ENCODE measurements around the gene LDB2.

The LDB2 gene

DNA sequence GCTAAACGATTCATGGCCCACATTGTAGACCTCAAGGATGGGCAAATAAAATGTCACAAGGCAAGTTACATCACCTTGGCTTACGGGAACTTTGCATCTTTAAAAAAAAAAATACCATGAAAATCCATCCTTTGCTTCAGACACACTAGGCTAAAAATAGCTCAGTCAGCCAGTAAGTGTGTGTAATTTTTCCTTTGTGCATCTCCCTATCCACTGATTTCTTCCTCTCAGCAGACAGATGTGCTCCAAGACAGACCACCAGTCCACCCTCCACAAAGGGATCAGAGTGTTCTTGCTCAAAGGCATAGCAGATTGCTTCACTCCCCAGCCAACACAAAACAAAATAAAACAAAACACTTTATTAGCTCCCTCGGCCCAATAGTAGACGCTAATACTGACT lies 14.6 kb downstream of the LDB2 start:
- no peak for DNase-seq

DNA sequence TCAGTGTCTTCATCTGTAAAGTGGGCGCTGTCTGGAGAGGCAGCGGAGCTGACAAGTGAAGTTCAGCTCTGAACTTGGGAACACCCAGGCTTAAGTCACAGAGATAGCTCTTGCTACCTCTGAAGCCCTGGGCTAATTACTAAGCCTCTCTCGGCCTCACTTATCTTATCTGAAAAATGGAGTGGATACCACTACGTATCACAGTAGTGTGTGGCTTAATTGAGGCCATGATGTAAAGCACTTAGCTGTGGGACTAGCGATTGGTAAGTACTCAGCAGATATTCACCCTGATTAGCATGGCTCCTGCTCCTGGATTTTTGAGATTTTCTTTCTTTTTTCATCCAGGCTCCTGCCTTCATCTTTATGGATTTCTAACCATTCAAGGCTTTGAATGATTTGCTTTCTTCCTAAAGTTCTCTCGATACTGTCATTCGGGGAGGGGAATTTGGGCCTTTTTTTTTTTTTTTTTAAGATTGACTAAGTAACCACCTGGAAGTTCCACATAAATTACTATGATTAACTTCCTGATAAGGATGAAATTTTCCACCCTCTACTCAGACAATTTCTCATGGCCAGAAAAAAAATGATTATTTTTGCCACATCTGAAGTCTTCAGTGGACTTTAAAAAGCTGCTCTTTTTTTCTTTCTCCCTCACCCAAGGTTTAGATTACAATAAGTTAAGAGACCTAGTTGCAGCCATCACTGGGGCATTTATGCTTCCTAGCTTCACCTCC lies 17.1 kb downstream of the LDB2 start:
- DNase-seq = no peak

DNA sequence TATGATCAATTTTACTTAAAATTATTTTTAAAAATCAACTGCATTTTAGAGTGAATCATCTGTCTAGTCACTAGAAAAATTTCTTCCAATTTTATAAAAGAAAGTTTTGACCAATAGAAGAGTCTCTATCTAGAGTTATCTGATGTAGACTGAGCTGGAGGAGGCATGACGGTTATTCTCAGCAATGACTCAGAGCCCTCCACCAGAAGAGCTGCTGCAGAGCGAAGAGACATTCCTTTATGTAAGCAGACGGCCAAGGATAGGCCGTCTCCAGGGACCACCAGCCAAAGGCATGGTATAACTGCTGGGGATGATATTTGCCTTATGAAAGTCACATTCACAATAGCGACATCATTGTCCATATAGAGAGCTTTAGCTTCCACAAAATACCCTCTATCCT lies 23.0 kb downstream of the LDB2 start:
- no peak for DNase-seq

DNA sequence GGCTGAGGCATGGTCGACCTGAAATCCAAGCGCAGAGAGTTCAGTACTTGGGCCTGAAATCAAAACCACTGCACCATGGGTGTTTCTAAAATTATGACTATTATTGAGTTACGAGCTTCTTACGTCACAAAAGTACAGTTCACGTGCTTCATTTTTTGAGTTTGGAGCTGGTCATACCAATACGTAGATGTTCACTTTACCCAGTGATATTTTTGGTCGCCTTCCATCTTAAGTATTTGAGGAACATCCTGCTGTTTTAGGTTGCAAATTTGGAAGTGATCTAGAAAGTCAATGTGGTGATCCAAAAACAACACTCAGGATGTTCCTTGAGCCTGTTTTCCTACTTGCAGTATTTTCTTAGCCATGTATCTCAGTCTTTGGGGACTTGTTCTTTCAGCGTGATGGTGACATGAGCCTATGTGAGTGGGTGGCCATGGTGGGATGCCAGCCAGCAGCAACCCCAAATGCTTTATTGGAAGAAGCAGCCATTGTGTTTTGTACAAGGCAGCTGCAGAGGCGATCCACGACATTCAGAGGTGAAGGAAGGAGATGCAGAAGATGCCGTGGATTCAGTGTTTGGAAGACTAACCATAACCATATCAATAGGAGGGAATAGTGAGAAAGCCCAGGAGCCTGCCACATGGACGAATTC lies 28.7 kb downstream of the LDB2 start:
- DNase-seq = no peak

DNA sequence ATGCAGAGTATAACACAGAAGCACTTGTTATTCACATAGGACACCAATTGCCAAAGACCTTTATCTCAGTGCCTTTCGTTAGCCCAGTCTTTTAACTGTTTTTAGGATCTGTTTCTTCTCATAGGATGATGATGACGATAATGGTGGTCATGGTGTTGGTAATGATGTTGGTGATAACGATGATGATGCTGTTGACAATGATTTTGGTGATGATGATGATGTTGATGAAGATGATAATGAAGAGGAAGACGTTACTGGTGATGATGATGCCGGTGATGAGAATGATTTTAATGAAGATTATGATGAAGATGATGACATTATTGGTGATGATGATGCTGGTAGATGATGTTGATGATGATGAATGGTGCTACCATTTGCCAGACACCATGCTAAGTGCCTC lies 29.8 kb downstream of the LDB2 start:
- no peak for DNase-seq

DNA sequence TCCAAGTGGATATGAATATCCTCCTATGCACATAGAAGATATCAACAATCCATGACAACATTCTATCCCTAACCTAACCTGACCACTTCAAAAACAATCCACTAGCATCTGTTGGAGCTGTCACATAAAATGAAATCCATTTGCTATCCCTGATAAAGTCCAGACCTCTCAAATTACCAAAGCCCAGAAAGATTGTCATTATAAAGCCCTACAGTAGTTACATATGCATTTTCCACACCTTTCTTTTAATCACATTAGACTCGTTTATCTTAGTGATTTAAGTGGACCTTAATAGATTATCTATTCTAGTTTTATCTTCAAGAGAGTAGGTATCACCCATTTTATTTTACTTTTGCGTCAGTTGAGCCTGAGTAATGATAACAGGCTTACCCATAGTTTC lies 30.6 kb downstream of the LDB2 start:
- no peak for DNase-seq

DNA sequence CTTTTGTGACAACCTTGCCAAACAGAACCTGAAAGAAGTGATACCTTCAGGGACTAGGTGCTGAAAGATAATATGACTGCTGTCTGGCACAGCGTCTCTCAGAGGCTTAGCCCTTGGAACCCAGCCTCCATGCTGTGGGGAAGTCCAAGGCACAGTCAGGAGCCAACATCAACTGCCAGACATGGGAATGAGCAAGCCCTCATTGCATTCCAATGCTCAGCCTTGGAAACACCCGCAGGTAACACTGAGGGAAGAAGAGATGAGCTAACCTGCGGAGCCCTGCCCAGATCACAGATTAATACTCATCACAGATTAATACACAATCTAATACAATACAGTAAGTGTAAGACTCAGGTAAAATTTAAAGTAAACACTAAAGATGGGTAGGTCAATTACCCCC lies 31.5 kb downstream of the LDB2 start:
- DNase-seq = no peak

DNA sequence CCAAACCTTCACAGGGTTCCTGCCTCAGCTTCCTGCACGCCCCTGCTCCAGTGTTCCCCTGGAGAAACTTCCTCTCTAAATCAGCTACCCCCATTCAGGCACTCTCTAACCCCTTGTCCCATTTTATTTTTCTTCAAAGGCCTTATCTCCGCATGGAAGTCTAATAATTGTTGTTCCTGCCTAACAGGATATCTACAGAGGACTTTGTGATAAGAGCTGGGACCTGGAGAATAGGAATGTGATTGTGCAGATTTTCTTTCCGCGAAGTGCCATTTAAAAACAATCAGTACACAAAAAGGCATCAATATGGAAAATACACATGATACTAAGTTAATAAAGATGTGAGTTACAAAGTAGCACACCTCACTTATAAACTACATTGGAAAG lies 32.6 kb downstream of the LDB2 start:
- no peak for DNase-seq

DNA sequence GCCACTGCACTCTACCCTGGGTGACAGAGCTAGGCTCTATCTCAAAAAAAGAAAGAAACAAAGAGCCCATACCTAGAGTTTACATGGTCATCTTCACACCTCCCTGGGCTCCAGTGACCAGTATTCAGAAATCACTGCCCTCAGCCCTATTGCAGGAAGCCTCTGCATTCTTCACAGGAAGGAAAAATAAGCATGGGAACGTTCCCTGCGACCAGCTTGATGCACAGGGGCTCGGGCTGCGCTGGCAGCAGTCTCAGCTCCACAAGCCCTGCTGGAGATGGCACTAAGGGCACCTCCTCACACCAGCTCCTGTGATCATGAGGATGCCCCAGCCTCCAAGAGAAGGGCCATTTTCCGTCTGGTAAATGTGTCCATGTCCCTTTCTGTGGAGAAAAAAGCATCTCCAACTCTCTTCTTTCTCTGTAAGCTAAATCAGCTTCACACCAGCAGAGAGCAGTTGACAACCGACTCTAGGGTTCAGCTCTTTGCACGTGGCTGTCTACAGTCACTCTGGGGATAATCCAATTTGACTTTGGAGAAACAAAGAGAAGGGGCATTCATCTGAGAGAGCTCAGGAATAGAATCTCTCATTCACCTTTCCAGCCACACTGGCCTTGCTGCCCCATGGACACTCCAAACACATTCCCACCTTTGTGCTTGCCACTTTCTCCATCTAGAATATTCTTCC lies 33.1 kb downstream of the LDB2 start:
- DNase-seq = no peak

DNA sequence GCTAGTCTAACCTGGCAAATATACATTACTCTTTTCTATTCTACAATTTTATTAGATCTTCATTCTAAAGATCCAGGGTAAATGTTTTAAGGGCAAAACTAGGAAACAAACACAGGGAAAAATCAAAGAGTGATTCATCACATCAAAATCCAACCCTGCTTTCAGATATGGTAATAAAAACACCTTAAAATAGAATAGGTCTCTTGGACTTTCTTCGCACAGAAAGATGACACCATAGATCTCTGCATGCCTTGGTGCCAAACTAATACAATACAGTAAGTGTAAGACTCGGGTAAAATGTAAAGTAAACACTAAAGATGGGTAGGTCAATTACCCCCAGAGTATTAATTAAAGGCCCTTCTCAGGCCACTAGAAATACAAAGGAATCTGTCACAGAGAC lies 34.2 kb downstream of the LDB2 start:
- DNase-seq = no peak

DNA sequence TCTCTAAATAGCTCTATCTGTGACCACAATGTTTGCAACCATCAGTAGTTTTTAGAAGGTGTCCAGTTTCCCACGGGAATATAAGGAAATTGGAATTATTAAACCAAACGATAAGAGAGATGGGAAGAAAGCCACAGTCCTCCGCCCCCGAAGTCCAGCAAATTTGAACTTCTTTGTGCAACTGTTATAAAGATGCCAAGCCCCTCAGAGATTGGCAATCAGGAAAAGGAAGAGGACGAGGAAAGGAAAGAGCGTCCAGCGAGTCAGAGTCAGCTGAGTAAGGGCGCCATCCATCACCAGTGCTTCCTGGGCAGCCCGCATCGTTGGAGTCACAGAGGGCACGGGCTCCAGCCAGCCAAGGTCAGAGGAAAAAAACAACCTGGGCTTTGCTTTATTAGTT lies 35.7 kb downstream of the LDB2 start:
- DNase-seq = no peak

DNA sequence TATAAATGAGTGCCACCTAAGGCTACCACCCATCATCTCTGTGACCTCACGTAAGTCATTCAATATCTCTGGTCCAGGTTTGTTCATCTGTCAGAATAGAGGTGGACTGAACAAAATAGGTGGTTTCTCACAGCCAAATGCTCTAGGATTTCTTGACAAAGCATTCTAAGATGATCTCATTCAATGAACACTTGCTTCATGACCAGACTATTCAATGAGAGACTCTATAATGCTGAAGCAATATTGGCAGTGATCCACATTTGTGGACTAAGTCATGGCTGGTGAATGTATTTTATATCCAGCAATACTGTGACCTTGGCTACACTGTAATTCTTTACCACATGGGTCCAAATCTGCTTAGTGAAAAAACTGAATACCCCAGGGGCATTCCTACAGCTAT lies 37.9 kb downstream of the LDB2 start:
- no peak for DNase-seq

DNA sequence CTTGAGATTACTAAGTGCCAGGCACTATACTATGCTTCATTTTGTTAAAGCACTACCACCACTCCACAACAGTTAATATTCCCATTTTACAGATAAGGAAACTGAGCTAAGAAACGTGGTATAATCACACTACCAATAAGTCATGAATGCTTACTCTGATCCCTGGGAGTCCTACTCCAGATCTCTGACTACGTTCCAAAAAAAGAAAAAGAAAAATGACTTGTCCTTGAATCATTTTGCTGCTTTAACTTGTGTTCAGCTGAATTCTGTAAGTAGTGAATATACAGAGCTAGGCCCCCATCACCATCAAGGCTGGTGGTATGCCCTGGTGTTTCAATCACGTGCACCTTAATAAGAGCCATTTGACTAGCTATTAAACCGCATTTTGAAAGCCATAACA lies 39.4 kb downstream of the LDB2 start:
- no peak for DNase-seq

DNA sequence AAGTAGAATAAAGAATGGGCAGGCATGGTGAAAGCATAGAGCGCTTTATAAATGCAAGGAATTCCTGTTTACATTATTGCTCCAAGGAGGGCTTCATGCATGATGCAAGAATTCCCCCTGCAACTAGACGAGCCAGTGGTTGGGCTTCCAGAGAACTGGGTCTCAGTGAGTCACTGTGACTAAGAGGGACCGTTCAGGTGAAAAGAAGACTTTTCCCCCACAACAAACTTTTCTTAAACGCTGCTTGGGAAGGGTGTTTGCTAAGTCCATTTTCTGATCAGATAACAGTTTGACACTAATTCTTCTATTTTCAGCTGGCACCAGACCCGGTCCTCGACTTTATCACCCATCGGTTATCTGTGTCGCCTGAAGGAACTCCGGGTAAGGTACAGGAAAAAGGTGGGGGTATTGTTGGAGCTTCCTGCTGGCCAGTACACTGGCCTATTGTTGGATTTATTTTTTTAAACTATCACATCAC lies 40.1 kb downstream of the LDB2 start:
- no peak for DNase-seq

DNA sequence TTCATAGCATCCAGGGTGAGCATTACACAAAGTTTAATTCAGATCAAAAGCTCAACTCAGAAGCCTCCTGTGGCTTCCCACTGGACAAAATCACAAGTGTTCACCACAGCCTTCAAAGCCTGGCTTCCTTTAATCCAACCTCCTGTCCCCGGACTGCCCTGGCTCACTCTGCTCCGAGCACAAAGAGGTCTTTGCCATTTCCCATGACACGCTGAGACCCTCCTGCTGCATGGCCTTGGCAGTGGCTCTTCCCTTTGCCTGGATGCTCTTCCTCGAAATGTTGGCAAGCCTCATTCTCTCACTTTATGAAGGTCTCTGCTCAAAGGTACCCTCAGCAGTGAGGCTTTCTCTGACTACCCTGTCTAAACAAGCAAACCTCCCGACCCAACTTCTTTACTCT lies 41.0 kb downstream of the LDB2 start:
- no peak for DNase-seq

DNA sequence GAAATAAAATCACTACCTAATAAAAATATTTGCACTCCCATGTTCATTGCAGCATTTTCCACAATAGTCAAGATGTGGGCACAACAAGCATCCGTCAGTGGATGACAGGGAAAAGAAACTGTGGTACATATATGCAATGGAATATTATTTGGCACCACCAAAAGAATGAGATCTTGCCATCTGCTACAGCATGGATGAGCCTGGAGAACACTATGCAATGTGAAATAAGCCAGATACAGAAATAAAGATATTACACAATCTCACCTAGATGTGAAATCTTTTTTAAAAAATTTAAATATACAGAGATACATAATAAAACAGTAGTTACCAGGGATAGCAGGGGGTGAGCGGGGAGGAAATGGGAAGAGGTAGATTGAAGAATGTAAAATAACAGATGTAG lies 44.8 kb downstream of the LDB2 start:
- DNase-seq = no peak

DNA sequence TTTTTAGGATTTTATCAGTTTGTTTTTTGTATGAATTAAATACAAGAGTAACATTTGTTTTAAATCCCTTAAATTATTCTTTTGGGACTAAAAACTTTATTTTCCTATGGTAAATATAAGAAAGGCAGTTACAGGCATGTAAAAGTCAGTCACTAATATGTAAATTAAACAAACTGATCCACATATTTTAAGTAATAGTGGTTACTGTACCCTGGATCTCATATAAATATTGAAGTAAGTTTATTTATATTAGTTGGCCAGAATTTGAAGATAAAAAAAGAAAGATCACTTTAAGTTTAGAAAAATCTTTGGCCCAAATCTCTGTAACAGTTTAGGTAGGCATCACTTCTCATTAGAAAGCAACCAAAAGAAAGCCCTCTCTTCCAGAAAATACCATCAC lies 45.8 kb downstream of the LDB2 start:
- DNase-seq = no peak

DNA sequence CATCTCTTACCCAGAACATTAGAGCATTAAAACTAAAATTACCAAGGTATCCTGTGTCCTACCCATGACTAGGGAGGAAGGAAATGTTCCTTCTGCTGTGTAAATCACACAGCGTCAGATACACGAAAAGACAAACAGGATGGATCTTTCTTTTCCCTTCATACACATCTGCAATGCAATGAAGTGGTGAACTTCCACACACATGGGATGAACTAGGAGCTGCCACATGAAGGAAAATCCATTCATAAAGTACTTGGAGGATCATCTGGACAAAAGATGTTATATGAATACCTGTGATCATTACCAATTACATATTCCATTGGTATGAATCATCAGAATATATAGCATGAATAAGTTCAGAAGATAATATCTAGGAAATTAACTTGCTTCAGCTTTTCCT lies 46.2 kb downstream of the LDB2 start:
- no peak for DNase-seq

DNA sequence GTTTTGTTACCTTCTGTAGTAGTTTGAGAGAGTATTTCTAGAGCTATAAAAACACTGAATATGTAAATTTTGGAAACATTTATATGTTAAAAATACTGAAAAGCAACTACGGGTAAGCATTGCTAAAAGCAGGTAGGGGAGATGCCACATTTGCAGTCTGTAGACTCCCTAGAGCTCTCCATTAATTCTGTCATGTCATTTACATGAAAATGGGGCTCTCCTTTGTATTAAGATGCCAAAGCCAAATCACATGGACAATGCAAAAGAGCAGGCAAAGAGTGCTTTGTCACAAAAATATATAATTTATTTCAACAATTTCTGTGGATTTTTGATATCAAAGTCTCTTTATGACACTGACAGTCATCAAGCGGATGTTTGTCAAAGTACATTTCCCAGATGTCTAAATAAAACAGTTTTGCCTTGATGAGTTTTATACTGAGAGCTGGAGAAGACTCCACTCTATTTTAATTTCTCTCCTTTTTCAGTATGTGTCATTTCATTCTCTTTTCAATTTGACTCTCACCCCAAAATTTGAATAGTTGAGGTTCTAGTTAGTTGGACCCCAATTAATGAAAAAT lies 51.8 kb downstream of the LDB2 start:
- DNase-seq = no peak

DNA sequence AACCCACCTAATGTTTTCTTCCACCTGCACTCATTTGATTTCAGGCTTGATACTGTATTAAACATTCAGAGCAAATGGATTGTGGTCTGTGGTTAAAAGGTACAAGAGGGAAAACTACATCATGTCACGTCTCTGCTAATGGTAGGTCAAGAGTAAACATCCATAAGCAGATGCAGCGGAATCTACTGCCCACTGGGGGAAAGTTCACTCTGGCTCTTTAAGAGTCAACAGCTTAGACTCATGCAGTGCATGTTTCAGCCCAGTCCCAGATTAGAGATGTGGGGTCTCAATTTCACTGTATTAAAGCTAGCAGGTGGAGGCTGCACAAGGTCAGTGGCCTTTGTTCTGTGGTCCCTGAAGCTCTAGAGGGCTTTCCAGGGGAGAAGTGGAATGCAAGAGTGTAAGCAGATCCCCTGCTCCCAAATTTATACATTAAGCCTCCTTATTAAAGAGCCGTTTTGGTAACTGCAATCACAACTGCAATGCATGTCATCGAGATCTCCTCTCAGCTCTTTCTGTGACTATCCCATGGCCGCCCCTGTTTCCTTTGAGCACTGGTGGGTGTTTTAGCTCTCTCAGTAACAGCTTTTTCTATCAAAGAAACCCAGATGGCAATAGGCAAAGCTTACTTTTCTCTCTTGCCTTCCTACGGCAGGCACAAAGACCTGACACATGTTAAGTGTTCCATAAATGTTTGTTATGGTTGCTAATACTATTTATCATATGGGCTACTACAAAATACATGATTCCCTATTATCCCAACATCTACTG lies 53.4 kb downstream of the LDB2 start:
- DNase-seq = no peak

DNA sequence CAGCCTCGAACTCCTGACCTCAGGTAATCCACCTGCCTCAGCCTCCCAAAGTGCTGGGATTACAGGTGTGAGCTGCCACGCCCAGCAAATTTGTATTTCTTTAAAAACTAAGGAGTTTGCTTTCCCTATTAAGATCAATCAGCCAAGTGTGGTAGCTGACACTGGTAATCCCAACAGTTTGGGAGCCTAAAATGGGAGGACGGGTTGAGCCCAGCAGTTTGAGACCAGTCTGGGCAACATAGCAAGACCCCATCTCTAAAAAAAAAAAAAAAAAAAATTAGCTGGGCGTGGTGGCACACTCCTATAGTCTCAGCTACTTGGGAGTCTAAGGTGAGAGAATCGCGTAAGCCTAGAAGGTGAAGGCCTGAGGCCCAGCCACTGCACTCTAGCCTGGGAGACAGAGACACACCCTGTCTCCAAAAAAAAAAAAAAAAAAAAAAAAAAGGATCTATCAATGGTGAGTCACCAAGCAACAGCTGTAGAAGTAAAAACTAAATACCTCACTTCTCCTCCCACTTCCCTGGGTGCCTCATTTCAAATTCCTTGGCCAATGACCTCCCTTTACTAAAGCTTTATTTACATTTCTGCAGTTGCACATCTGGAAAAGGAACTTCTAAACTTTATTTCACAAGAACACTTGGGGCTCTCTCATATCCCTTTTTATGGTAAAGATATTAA lies 54.5 kb downstream of the LDB2 start:
- DNase-seq = no peak

DNA sequence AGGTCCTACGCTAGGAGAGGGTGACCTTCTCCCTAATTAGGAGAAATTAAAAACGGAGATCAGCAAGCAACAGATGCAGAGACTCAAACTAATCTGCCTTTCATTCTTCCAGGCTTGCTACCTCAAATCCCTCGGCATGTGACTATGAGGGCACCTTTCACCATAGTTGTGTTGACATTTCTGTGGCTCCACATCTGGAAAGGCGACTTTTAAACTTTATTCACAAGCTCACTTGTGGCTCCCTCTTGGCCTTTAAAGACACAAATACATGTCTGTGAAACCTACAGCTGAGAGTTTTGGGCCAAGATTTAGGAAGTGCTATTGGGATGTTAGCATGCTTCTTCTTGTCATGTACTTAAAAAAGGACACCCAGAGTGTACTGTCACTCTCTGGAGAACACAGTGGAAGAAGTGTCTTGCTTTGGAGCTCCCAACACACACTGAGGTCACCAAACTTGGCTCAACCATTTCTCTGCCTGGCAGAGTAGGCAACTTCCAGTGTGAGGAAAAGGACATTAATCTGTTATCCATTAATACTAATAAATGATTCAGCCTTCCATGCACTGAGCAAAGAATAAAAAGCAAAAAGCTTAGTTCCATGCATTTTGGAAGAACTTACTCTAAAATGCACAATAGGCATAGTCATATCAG lies 60.1 kb downstream of the LDB2 start:
- no peak for DNase-seq
